Measurements from ENCODE around the gene BAIAP2L1. TPM values are rescaled to one million over a fixed set of nuclear protein-coding genes. Genes with fewer than 3 reads are reported as not detected.

Gene BAIAP2L1
- polyA plus RNA-seq, 1 donor (not counting 4 experiments of a cell fraction or from before 2014, with no cell fraction given), result 41.7 TPM

- peaks cover 4% of the 10 kb centered on the region for H3K9me1 ChIP-seq (ENCODE audit: control insufficient read depth, extremely low read depth, insufficient read depth, low read length)
- H3K9me3 ChIP-seq (ENCODE audit: control insufficient read depth, low read depth, low read length), result no peaks in the 10 kb centered on the region
- peak overlapping the region; percentile 78 for H3K27ac ChIP-seq (ENCODE audit: control insufficient read depth, insufficient read depth, low read length)
- peaks cover 9% of the 10 kb centered on the region for H4K20me1 ChIP-seq (ENCODE audit: control insufficient read depth, extremely low read depth, insufficient read depth, low read length)
- DNase-seq (ENCODE audit: low read depth, low spot score) (no peak), FAIRE-seq (peak; percentile 65)
- H3K4me3 ChIP-seq (ENCODE audit: control insufficient read depth in 2 of 3, extremely low read depth in 1 of 3, insufficient read depth in 2 of 3, low read depth in 1 of 3, low read length in 3 of 3), result peak overlapping the region; percentile 67 to 89 (median 77)
- peak overlapping the region; percentile 54 for H2AFZ ChIP-seq (ENCODE audit: control insufficient read depth, low read length)
- H3K36me3 ChIP-seq (ENCODE audit: control insufficient read depth in 2 of 2, extremely low read depth in 1 of 2, insufficient read depth in 2 of 2, low read length in 2 of 2), result peaks cover 10 to 23% of the 10 kb centered on the region in 2 experiments
- peak overlapping the region; percentile 78 for H3K9ac ChIP-seq (ENCODE audit: control insufficient read depth, extremely low read depth, insufficient read depth, low read length)
- H3K4me1 ChIP-seq (ENCODE audit: control insufficient read depth, extremely low read depth, insufficient read depth, low read length), result peaks cover 57% of the 10 kb centered on the region
- H3K27me3 ChIP-seq (ENCODE audit: control insufficient read depth, extremely low read depth, insufficient read depth, low read length), result no peaks in the 10 kb centered on the region
- TF ChIP-seq CTCF (optimal IDR thresholded peaks at IDR 0.05 in 1 of 3, IDR thresholded peaks at IDR 0.05 in 1 of 3, conservative IDR thresholded peaks at IDR 0.05 in 1 of 3; ENCODE audit: extremely low read depth in 1 of 3, insufficient read depth in 2 of 3, low read length in 3 of 3) (no peak), EZH2 (IDR thresholded peaks at IDR 0.05; ENCODE audit: low read length) (no peak)
- dilution Hi-C loops (cut with MboI; ENCODE audit: extremely low pct_ligation_motif_present, low sequenced_read_pairs), result no loop called here
- H3K79me2 ChIP-seq (ENCODE audit: control insufficient read depth, insufficient read depth, low read length), result peaks cover 56% of the 10 kb centered on the region
- peak overlapping the region; percentile 96 for H3K4me2 ChIP-seq (ENCODE audit: control insufficient read depth, extremely low read depth, insufficient read depth, low read depth, low read length)
These were observed 116.4 kb downstream of the BAIAP2L1 start for GRCh38 chr7:98284335-98285036.

GRCh38 chr7:98283887-98284222 lies 117.0 kb downstream of the BAIAP2L1 start:
- H3K27me3 ChIP-seq (ENCODE audit: control insufficient read depth, extremely low read depth, insufficient read depth, low read length), result no peaks in the 10 kb centered on the region
- peak overlapping the region; percentile 78 for H3K9ac ChIP-seq (ENCODE audit: control insufficient read depth, extremely low read depth, insufficient read depth, low read length)
- H3K4me3 ChIP-seq (ENCODE audit: control insufficient read depth in 2 of 3, extremely low read depth in 1 of 3, insufficient read depth in 2 of 3, low read depth in 1 of 3, low read length in 3 of 3), result peak overlapping the region; percentile 67 to 89 (median 77)
- peaks cover 2% of the 10 kb centered on the region for H3K9me1 ChIP-seq (ENCODE audit: control insufficient read depth, extremely low read depth, insufficient read depth, low read length)
- peaks cover 50% of the 10 kb centered on the region for H3K79me2 ChIP-seq (ENCODE audit: control insufficient read depth, insufficient read depth, low read length)
- DNase-seq (ENCODE audit: low read depth, low spot score) (no peak), FAIRE-seq (no peak)
- peaks cover 57% of the 10 kb centered on the region for H3K4me1 ChIP-seq (ENCODE audit: control insufficient read depth, extremely low read depth, insufficient read depth, low read length)
- peaks cover 8 to 19% of the 10 kb centered on the region in 2 experiments for H3K36me3 ChIP-seq (ENCODE audit: control insufficient read depth in 2 of 2, extremely low read depth in 1 of 2, insufficient read depth in 2 of 2, low read length in 2 of 2)
- peak overlapping the region; percentile 96 for H3K4me2 ChIP-seq (ENCODE audit: control insufficient read depth, extremely low read depth, insufficient read depth, low read depth, low read length)
- H3K27ac ChIP-seq (ENCODE audit: control insufficient read depth, insufficient read depth, low read length), result peak overlapping the region; percentile 78
- peaks cover 7% of the 10 kb centered on the region for H4K20me1 ChIP-seq (ENCODE audit: control insufficient read depth, extremely low read depth, insufficient read depth, low read length)
- H2AFZ ChIP-seq (ENCODE audit: control insufficient read depth, low read length), result no peak overlapping the region
- TF ChIP-seq EZH2 (IDR thresholded peaks at IDR 0.05; ENCODE audit: low read length) (no peak), CTCF (optimal IDR thresholded peaks at IDR 0.05 in 1 of 3, IDR thresholded peaks at IDR 0.05 in 1 of 3, conservative IDR thresholded peaks at IDR 0.05 in 1 of 3; ENCODE audit: extremely low read depth in 1 of 3, insufficient read depth in 2 of 3, low read length in 3 of 3) (no peak)
- dilution Hi-C loops (cut with MboI; ENCODE audit: extremely low pct_ligation_motif_present, low sequenced_read_pairs), result no loop called here
- H3K9me3 ChIP-seq (ENCODE audit: control insufficient read depth, low read depth, low read length), result no peaks in the 10 kb centered on the region

Measured in keratinocyte (primary cell).